Measurements from ENCODE around the gene LIM2.

- TF ChIP-seq CTCF (IDR thresholded peaks at IDR 0.05; ENCODE audit: poor library complexity) (no peak), EZH2 (IDR thresholded peaks at IDR 0.05; ENCODE audit: borderline replicate concordance) (no peak), EZH2phosphoT487 (IDR thresholded peaks at IDR 0.05; ENCODE audit: low read depth, severe bottlenecking, unreplicated experiment) (no peak)
Observed at GRCh38 chr19:51417107-51417809, 29.5 kb upstream of the LIM2 start, which contains the start of gene SIGLEC10.
